K562 (cell line): ENCODE measurements around the gene ITPR2. TPM values are rescaled to one million over a fixed set of nuclear protein-coding genes. Genes with fewer than 3 reads are reported as not detected.

Experiments used
- ATAC-seq: fragments of 200-7000 bp; cut with Tn5 transposase; 3 replicates; pipeline ENCODE4 v1.9.1; 2020; ENCODE audit warnings: moderate library complexity
- BruUV-seq: library from RNA; stranded (reverse); fragments of 400-500 nt; replicated peaks from 2 replicates; lab custom pipeline; 2021; lab: Mats Ljungman, UMichigan
- CTCF ChIA-PET: fragments of 300-600 bp; formaldehyde crosslinking; extraction: SDS; loops from one replicate; lab custom pipeline; 2021; ENCODE audit warnings: low intra/inter-chr PET ratio; lab: Yijun Ruan, JAX
- POLR2A ChIA-PET: fragments of 300-600, 350-650 bp; sonication (Branson Sonifier 250); formaldehyde crosslinking; extraction: SDS; loops from one replicate; lab custom pipeline; 2021; ENCODE audit warnings: antibody characterized with exemption, inconsistent platforms; lab: Yijun Ruan, JAX
- DNase-seq, 4 experiments: peaks; one replicate each; pipeline versions ENCODE4 v3.0.0 to v3.0.0-alpha.2; 2011 to 2018; ENCODE audit warnings: low spot score in 3 of 4, mixed read lengths in 3 of 4; ENCODE audit errors: extremely low read depth in 1 of 4
- FAIRE-seq: peaks from 2 replicates; lab custom pipeline; 2011; peaks lifted over from hg19 to GRCh38; lab: Jason Lieb, UNC
- H2AFZ ChIP-seq: 2 replicates; pipeline ENCODE4 v1.6.0; 2011; ENCODE audit warnings: low read depth, low read length, control low read depth, inconsistent platforms
- H3K27ac ChIP-seq: fragments of 200-600 bp; 3 replicates; pipeline ENCODE4 v1.8.0; 2011; ENCODE audit warnings: low read depth, mild to moderate bottlenecking, control low read depth, inconsistent platforms, low read length, moderate library complexity, mixed read lengths; ENCODE audit errors: extremely low read depth
- H3K27me3 ChIP-seq, 2 experiments: fragments of 300-600 bp in 1 of 2; 2 replicates in 1 of 2; 3 replicates in 1 of 2; pipeline versions ENCODE4 v1.6.0 to v1.8.0; 2011; ENCODE audit warnings: inconsistent platforms in 2 of 2, low read length in 2 of 2, mild to moderate bottlenecking in 1 of 2, mixed read lengths in 1 of 2, moderate library complexity in 1 of 2; ENCODE audit not compliant: control insufficient read depth in 2 of 2, insufficient read depth in 2 of 2
- H3K36me3 ChIP-seq: fragments of 300-600 bp; 3 replicates; pipeline ENCODE4 v1.8.0; 2011; ENCODE audit warnings: mild to moderate bottlenecking, low read length, inconsistent platforms; ENCODE audit not compliant: control insufficient read depth, insufficient read depth
- H3K4me1 ChIP-seq, 2 experiments: fragments of 200-600 bp in 1 of 2; replicated peaks in 1 of 2; 2 replicates in 1 of 2; 3 replicates in 1 of 2; pipeline versions ENCODE4 v1.5.1 to v1.8.0; 2011; ENCODE audit warnings: inconsistent platforms in 2 of 2, low read length in 2 of 2, mild to moderate bottlenecking in 1 of 2, mixed read lengths in 1 of 2, moderate library complexity in 1 of 2; ENCODE audit not compliant: control insufficient read depth in 2 of 2, insufficient read depth in 2 of 2
- H3K4me2 ChIP-seq: 2 replicates; pipeline ENCODE4 v1.6.1; 2011; ENCODE audit warnings: low read length, control low read depth, inconsistent platforms, mixed read lengths; ENCODE audit not compliant: insufficient read depth
- H3K4me3 ChIP-seq: fragments of 200-600 bp; sonication (generic), shearing (Covaris generic); 2 replicates; pipeline ENCODE4 v1.5.1; 2016; ENCODE audit warnings: control low read depth, inconsistent platforms
- H3K79me2 ChIP-seq: fragments of 200-600 bp; 3 replicates; pipeline ENCODE4 v1.8.0; 2011; ENCODE audit warnings: low read length, inconsistent platforms; ENCODE audit not compliant: control insufficient read depth, insufficient read depth
- H3K9ac ChIP-seq, 2 experiments: 2 replicates each; pipeline versions ENCODE4 v1.6.0 to v1.6.1; 2011; ENCODE audit warnings: low read depth in 2 of 2, low read length in 2 of 2, control low read depth in 1 of 2, inconsistent platforms in 1 of 2, mild to moderate bottlenecking in 1 of 2, mixed read lengths in 1 of 2; ENCODE audit not compliant: insufficient read depth in 1 of 2
- H3K9me1 ChIP-seq: one replicate; pipeline ENCODE4 v1.6.0; 2011; ENCODE audit warnings: inconsistent platforms, mild to moderate bottlenecking, low read length, moderate library complexity; ENCODE audit not compliant: control insufficient read depth, insufficient read depth
- H3K9me3 ChIP-seq: replicated peaks from 2 replicates; pipeline ENCODE4 v1.5.1; 2011; ENCODE audit warnings: low read depth, low read length, inconsistent platforms; ENCODE audit not compliant: control insufficient read depth, insufficient read depth
- H4K20me1 ChIP-seq: replicated peaks from 2 replicates; pipeline ENCODE4 v1.6.1; 2011; ENCODE audit warnings: low read length, inconsistent platforms, mixed read lengths; ENCODE audit not compliant: control insufficient read depth, insufficient read depth
- ATF4 ChIP-seq: fragments of 450-650 bp; formaldehyde crosslinking; IDR thresholded peaks from 2 replicates; pipeline ENCODE4 v1.4.0; 2022; ENCODE audit warnings: mild to moderate bottlenecking, moderate library complexity
- CBFB ChIP-seq: sonication (generic); formaldehyde crosslinking; IDR thresholded peaks from 2 replicates; pipeline ENCODE4 v1.4.0; 2020; ENCODE audit warnings: mild to moderate bottlenecking, missing genetic modification reagents
- CGGBP1 ChIP-seq: fragments of 250-450 bp; sonication (Bioruptor Pico); IDR thresholded peaks from 2 replicates; pipeline ENCODE4 v1.9.0; 2021; ENCODE audit warnings: mild to moderate bottlenecking
- KDM5B ChIP-seq: fragments of 200-600 bp; sonication (generic); IDR thresholded peaks from 2 replicates; pipeline ENCODE4 v1.6.1; 2012; ENCODE audit warnings: low read depth, mild to moderate bottlenecking, moderate library complexity, low read length, control low read depth, inconsistent platforms; ENCODE audit not compliant: insufficient replicate concordance
- NCOR1 ChIP-seq: fragments of 450-650 bp; IDR thresholded peaks from 2 replicates; pipeline ENCODE4 v1.6.1; 2016; ENCODE audit warnings: mild to moderate bottlenecking, moderate library complexity
- SREBF1 ChIP-seq: fragments of 150-350 bp; IDR thresholded peaks from 2 replicates; pipeline ENCODE4 v1.6.1; 2014; ENCODE audit warnings: antibody characterized with exemption, low read depth, low read length, borderline replicate concordance
- STAG1 ChIP-seq: sonication (generic); formaldehyde crosslinking; IDR thresholded peaks from 2 replicates; pipeline ENCODE4 v1.5.0; 2020; ENCODE audit warnings: missing genetic modification reagents, borderline replicate concordance
- TFAM ChIP-seq: fragments of 250-450 bp; sonication (Bioruptor Pico); conservative IDR thresholded peaks from 2 replicates; pipeline ENCODE4 v1.5.0; 2021; ENCODE audit warnings: mild to moderate bottlenecking, moderate library complexity
- UBTF ChIP-seq, 2 experiments: IDR thresholded peaks; 2 replicates each; pipeline ENCODE4 v1.6.1; 2012; ENCODE audit warnings: improper control_type of control experiment in 2 of 2, low read depth in 2 of 2, low read length in 2 of 2, borderline replicate concordance in 1 of 2
- XRCC4 ChIP-seq: IDR thresholded peaks from one replicate; pipeline ENCODE4 v1.6.1; 2011; ENCODE audit not compliant: insufficient read depth, insufficient read length; ENCODE audit errors: extremely low read depth
- ZNF311 ChIP-seq: fragments of 250-450 bp; sonication (Bioruptor Pico); IDR thresholded peaks from 2 replicates; pipeline ENCODE4 v1.4.0; 2020; ENCODE audit warnings: mild to moderate bottlenecking, moderate library complexity
- ZNF717 ChIP-seq: fragments of 250-450 bp; sonication (Bioruptor Pico); IDR thresholded peaks from 2 replicates; pipeline ENCODE4 v1.5.0; 2021
- WGBS: fragments of 100-300 bp; shearing (Covaris generic); methylation state at CpG from one replicate; pipeline ENCODE4 v1.1.6; 2016; ENCODE audit warnings: low coverage, mixed read lengths; ENCODE audit not compliant: insufficient coverage; ENCODE audit errors: missing lambda C conversion rate; 5-methylcytosine and 5-hydroxymethylcytosine counted together
- in situ Hi-C: fragments of 300-500 bp; cut with MboI; formaldehyde crosslinking; loops from 4 replicates; pipeline ENCODE4 v1.15.0; 2018; ENCODE audit warnings: inconsistent platforms, mixed read lengths
- intact Hi-C: fragments of 100-400 bp; cut with micrococcal nuclease; formaldehyde crosslinking; loops from 2 replicates; pipeline ENCODE4 v1.14.2; 2022
- polyA plus RNA-seq, 8 experiments: library from polyadenylated mRNA; depleted of rRNA in 4 of 8; stranded (reverse) in 5 of 8; unstranded in 3 of 8; fragments of >200 nt; fragmentation: Nextera tagmentation in 2 of 8; fragmentation: Illumina TruSeq in 1 of 8; extraction: Ambion mirVana in 2 of 8; extraction: Trizol in 1 of 8; gene quantifications; 2 replicates each; pipeline versions ENCODE4 v1.2.1 to v1.2.3, GENCODE V29; 2011 to 2014; ENCODE audit warnings: inconsistent platforms in 1 of 8, missing spikeins in 1 of 8
- total RNA-seq, 7 experiments: library from RNA; depleted of rRNA in 6 of 7; stranded (reverse); fragments of >200 nt in 6 of 7; fragmentation: Illumina TruSeq in 2 of 7; extraction: Trizol in 2 of 7; gene quantifications; 2 replicates each; pipeline versions ENCODE4 v1.2.1 to v1.2.3, GENCODE V29; 2011 to 2021; ENCODE audit warnings: low replicate concordance in 1 of 7

Gene ITPR2
- total and polyA plus RNA-seq, 9 of the 15 experiments (the other 6 are each of a cell fraction or from before 2014, with no cell fraction given), result 0.21 to 3.3 (median 0.95) TPM

GRCh38 chr12:26810330-26810729 is 22.7 kb downstream of the ITPR2 start:
- POLR2A ChIA-PET, result no interaction called here
- ATAC-seq (no peak), FAIRE-seq (no peak)
- 3% methylated on average over 4 of the region's 4 CpGs for WGBS
- in situ Hi-C loops (no loop called here), intact Hi-C loops (no loop called here)
- no peak overlapping the region for H3K27ac ChIP-seq
- BruUV-seq, result no TSS peak
- H3K36me3 ChIP-seq, result no peaks in the 10 kb centered on the region
- no peaks in the 10 kb centered on the region for H3K9me1 ChIP-seq
- CTCF ChIA-PET, result no interaction called here
- H3K4me2 ChIP-seq, result no peak overlapping the region
- H2AFZ ChIP-seq, result no peak overlapping the region
- TF ChIP-seq NCOR1 (no peak), KDM5B (no peak), CGGBP1 (CRISPR knock-in tag) (no peak)
- TF ChIP-seq, all 486 proteins: peak for 0
- H3K79me2 ChIP-seq, result no peaks in the 10 kb centered on the region
- H3K9me3 ChIP-seq, result no peaks in the 10 kb centered on the region
- H3K4me3 ChIP-seq, result no peak overlapping the region
- no peak for DNase-seq
- H3K27me3 ChIP-seq, result no peaks in the 10 kb centered on the region
- no peaks in the 10 kb centered on the region for H4K20me1 ChIP-seq
- H3K4me1 ChIP-seq, result no peaks in the 10 kb centered on the region
- no peak overlapping the region for H3K9ac ChIP-seq

DNA sequence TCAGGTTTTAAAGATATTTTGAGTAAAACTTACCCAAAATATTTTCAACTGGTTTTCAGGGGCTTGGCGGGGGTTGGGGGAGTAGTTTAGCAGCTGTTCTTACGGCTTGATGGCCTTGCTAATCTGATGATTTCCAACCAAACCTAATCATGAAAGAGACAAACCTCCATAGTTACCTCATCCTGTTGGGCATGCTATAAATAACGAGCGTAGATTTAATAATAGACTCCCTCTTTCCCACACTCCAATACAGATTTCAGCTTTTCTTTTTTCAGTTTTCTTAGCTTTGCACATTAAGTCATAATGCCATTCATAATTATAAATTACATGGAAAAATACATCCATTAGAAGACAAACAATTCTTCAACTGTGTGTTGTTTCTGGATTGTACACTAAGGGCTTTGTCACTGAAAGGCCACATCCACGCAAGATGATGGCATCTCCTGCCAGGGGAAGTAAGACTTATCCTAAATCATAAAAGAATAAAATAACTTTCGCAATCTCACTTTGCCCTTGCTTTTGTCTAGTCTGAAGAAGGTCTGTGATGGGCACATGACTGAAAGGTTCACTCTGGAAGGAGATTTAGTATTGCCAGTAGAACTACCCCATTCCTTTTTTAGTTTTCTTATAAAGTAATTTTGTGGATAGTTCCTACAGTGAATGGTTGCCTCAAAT is 23.2 kb downstream of the ITPR2 start:
- CTCF ChIA-PET, result no interaction called here
- TF ChIP-seq TFAM (CRISPR knock-in tag), result no peak
- no peak for TF ChIP-seq CBFB (CRISPR knock-in tag)
- TF ChIP-seq ZNF311 (CRISPR knock-in tag), result no peak
- no peak for TF ChIP-seq UBTF (IDR thresholded peaks at IDR 0.05; ENCODE audit: borderline replicate concordance in 1 of 2, low read depth in 2 of 2, low read length in 2 of 2)
- no peak for TF ChIP-seq ZNF717
- TF ChIP-seq ATF4 (CRISPR knock-in tag), result no peak
- TF ChIP-seq STAG1 (CRISPR knock-in tag), result no peak
- no peak for TF ChIP-seq XRCC4
- TF ChIP-seq SREBF1, result no peak

More for the DNA sequence above, 23.2 kb downstream of the ITPR2 start:
- Histone ChIP-seq H3K79me2 (no peaks in the 10 kb centered on the region), H3K4me2 (no peak overlapping the region), H3K9me3 (no peaks in the 10 kb centered on the region), H3K27me3 (no peaks in the 10 kb centered on the region), H3K4me3 (no peak overlapping the region), H3K27ac (no peak overlapping the region), H3K36me3 (no peaks in the 10 kb centered on the region), H4K20me1 (no peaks in the 10 kb centered on the region), H3K4me1 (no peaks in the 10 kb centered on the region), H2AFZ (no peak overlapping the region), H3K9ac (no peak overlapping the region), H3K9me1 (no peaks in the 10 kb centered on the region)
- intact Hi-C loops, result no loop called here
- ATAC-seq, result no peak
- DNase-seq, result no peak
- POLR2A ChIA-PET, result no interaction called here
- BruUV-seq, result no TSS peak
- in situ Hi-C loops, result no loop called here
- no peak for FAIRE-seq
- 0% methylated on average over 6 of the region's 6 CpGs for WGBS
